Tibial nerve (tissue), 4 donors: ENCODE results near the gene TIMM13. TPM values are rescaled to one million over a fixed set of nuclear protein-coding genes. Genes with fewer than 3 reads are reported as not detected.

Experiments used
- DNase-seq, 2 donors: peaks; one replicate each; pipeline ENCODE4 v3.0.0-alpha.2; 2019; ENCODE audit warnings: low spot score in 2 of 2
- H3K27ac ChIP-seq, 4 donors: fragments of 200-600 bp; sonication (generic) in 3 of 4; one replicate each; pipeline ENCODE4 v1.5.1; 2017 to 2019; ENCODE audit warnings: mild to moderate bottlenecking in 1 of 4
- H3K27me3 ChIP-seq, 2 donors: fragments of 200-600 bp; sonication (generic) in 1 of 2; one replicate each; pipeline versions ENCODE4 v1.5.1 to v1.6.0; 2017 to 2019
- H3K36me3 ChIP-seq, 3 donors: fragments of 200-600 bp; sonication (generic); one replicate each; pipeline ENCODE4 v1.5.1; 2018 to 2019
- H3K4me1 ChIP-seq, 4 donors: fragments of 200-600 bp; sonication (generic) in 3 of 4; one replicate each; pipeline ENCODE4 v1.5.1; 2017 to 2019
- H3K4me3 ChIP-seq, 4 donors: fragments of 200-600 bp; sonication (generic) in 3 of 4; one replicate each; pipeline ENCODE4 v1.5.1; 2017 to 2019; ENCODE audit warnings: mild to moderate bottlenecking in 1 of 4, moderate library complexity in 1 of 4
- H3K9me3 ChIP-seq, 4 donors: fragments of 200-600 bp; sonication (generic) in 3 of 4; one replicate each; pipeline ENCODE4 v1.5.1; 2017 to 2019
- CTCF ChIP-seq, 5 experiments: fragments of 200-600 bp in 3 of 5; fragments of 450-650 bp in 2 of 5; sonication (generic) in 3 of 5; IDR thresholded peaks; one replicate each; pipeline ENCODE4 v1.5.1; 2016 to 2019; ENCODE audit warnings: antibody characterized with exemption in 5 of 5, mild to moderate bottlenecking in 3 of 5, moderate library complexity in 2 of 5
- EP300 ChIP-seq, 2 donors: sonication (generic); formaldehyde crosslinking; IDR thresholded peaks; one replicate each; pipeline ENCODE4 v1.6.1; 2017; ENCODE audit warnings: antibody characterized with exemption in 2 of 2, mild to moderate bottlenecking in 1 of 2
- POLR2A ChIP-seq, 2 donors: fragments of 450-650 bp; IDR thresholded peaks; one replicate each; pipeline ENCODE4 v1.6.1; 2017; ENCODE audit warnings: antibody characterized with exemption in 2 of 2, mild to moderate bottlenecking in 2 of 2, moderate library complexity in 2 of 2
- WGBS, 2 donors: methylation state at CpG; one replicate each; pipeline ENCODE4 v1.1.5; 2018; 5-methylcytosine and 5-hydroxymethylcytosine counted together
- total RNA-seq, 4 donors: library from RNA; depleted of rRNA; stranded (reverse); fragments of >200 nt; gene quantifications; one replicate each; pipeline ENCODE4 v1.1.0, GENCODE V29; 2016

The TIMM13 gene
- total RNA-seq, 4 donors from 2014 or later: 28.8 to 48.9 (median 32.3) TPM

DNA sequence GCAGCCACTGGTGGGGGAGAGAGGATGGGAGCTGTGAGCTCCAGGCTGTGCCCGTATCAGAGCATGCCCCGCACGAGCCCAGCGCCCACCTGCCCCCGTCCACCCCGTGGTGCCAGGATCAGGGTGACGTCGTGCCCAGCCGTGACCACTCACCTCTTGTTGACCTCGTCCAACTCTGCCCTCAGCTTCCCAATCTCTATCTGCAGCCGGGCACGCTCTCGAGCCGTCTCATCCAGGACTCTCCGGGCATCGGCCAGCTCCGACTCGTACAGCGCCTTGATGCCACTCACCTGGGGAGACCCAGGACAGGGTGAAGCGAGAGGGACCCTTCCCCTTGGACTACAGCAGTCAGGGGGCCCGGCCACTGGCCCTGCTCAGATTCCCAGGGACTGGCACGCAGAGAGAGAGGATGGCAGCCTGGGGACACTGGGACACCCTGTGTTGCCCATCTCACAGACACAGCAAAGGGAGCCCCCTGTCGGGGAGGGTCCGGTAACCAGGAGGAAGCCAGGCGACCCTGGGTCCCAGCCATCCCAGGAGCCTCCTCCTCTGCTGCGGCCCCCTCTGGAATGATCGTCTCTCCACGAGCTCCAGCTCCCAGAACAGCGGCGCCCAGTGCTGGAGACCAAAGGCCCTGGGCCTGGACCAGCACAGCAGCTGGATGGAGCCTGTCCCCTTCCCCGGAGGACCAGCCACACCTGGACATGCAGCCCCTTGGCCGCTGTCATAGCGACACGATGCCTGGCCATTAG, 17.0 kb upstream of the TIMM13 start:
- no peaks in the 10 kb centered on the region for H3K4me1 ChIP-seq
- WGBS, 2 donors: 90 to 94% methylated on average over 24 to 25 of the region's 34 CpGs
- H3K9me3 ChIP-seq: no peaks in the 10 kb centered on the region
- H3K4me3 ChIP-seq: no peak overlapping the region
- H3K27me3 ChIP-seq: no peaks in the 10 kb centered on the region
- no peak for TF ChIP-seq EP300 (IDR thresholded peaks at IDR 0.05)
- TF ChIP-seq POLR2A (IDR thresholded peaks at IDR 0.05): no peak
- no peak for TF ChIP-seq CTCF (IDR thresholded peaks at IDR 0.05)
- H3K27ac ChIP-seq: no peak overlapping the region
- no peak for DNase-seq
- H3K36me3 ChIP-seq: peaks cover 0 to 60% (median 0%) of the 10 kb centered on the region in 3 donors

DNA sequence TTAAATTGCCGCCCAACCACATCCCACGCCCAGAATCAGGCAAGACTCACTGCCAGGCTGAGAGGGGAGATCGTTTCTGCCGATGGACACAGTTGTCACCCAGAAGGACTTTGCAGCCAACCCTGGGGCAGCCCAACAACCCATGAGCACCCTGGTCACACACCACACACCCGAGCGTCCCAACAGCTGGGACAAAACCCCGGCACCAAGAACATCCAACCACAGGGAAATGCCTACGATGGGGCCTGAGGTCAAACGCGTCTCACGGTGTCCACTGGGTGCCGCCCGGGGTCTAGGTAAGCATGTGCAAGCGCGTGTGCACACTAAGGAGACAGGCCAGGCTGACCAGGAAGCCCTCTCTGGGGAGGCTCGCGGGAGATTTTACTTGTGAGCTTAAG, 16.4 kb upstream of the TIMM13 start:
- TF ChIP-seq EP300 (IDR thresholded peaks at IDR 0.05): no peak
- TF ChIP-seq POLR2A (IDR thresholded peaks at IDR 0.05): no peak
- TF ChIP-seq CTCF (IDR thresholded peaks at IDR 0.05): no peak
- WGBS, 2 donors: 84 to 85% methylated on average over 17 of the region's 17 CpGs
- DNase-seq: no peak
- peaks cover 0 to 56% (median 0%) of the 10 kb centered on the region in 3 donors for H3K36me3 ChIP-seq
- H3K27me3 ChIP-seq: no peaks in the 10 kb centered on the region
- H3K27ac ChIP-seq: no peak overlapping the region
- H3K4me1 ChIP-seq: no peaks in the 10 kb centered on the region
- H3K4me3 ChIP-seq: no peak overlapping the region
- no peaks in the 10 kb centered on the region for H3K9me3 ChIP-seq

GRCh38 chr19:2443116-2443784, 15.9 kb upstream of the TIMM13 start:
- whole genome bisulfite sequencing, 2 donors: 87 to 94% methylated on average over 16 to 17 of the region's 22 CpGs
- Histone ChIP-seq H3K27me3 (no peaks in the 10 kb centered on the region), H3K4me3 (no peak overlapping the region), H3K36me3 (peaks cover 0 to 61% (median 0%) of the 10 kb centered on the region in 3 donors), H3K27ac (no peak overlapping the region), H3K9me3 (no peaks in the 10 kb centered on the region), H3K4me1 (no peaks in the 10 kb centered on the region)
- no peak for TF ChIP-seq EP300 (IDR thresholded peaks at IDR 0.05)
- no peak for TF ChIP-seq CTCF (IDR thresholded peaks at IDR 0.05)
- TF ChIP-seq POLR2A (IDR thresholded peaks at IDR 0.05): no peak
- DNase-seq: no peak

DNA sequence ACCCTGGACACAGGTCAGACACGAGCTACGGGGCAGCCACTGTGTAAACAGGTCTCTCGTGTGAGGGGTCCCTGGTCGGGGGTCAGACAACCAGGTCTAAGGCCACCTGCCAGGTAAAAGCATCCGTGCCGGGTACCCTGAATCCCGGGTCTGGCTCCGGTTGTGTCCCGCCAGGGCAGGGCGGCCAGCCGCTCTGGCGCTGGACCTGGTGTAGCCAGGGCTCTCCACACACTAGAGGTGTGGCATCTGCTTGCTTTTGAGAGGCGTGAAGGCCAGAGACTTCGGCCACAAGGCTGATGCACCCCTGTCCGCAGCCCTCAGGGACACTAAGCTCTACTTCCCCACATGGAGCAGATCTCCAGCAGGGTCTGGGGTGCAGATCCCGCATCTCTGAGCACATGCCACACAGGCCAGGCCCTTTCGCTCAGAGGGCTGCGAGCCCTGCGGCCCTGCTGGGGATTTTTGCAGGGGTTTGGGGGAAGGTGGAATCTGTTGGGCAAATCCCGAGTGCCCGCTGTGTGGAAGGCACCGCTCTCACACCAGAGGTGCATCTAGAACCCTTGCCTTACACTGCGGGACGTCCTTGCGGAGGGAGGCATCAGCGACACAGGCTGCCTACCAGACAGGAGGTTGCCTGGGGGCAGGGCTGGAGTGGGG, 13.8 kb upstream of the TIMM13 start:
- no peak for DNase-seq
- H3K4me1 ChIP-seq: no peaks in the 10 kb centered on the region
- peaks cover 0 to 72% (median 0%) of the 10 kb centered on the region in 3 donors for H3K36me3 ChIP-seq
- TF ChIP-seq EP300 (IDR thresholded peaks at IDR 0.05): no peak
- no peak for TF ChIP-seq POLR2A (IDR thresholded peaks at IDR 0.05)
- no peak for TF ChIP-seq CTCF (IDR thresholded peaks at IDR 0.05)
- no peaks in the 10 kb centered on the region for H3K27me3 ChIP-seq
- H3K4me3 ChIP-seq: no peak overlapping the region
- 89 to 97% methylated on average over 17 to 26 of the region's 26 CpGs for WGBS, 2 donors
- H3K27ac ChIP-seq: no peak overlapping the region
- H3K9me3 ChIP-seq: no peaks in the 10 kb centered on the region

GRCh38 chr19:2440515-2440914, 13.1 kb upstream of the TIMM13 start:
- Histone ChIP-seq H3K27me3 (no peaks in the 10 kb centered on the region), H3K4me3 (no peak overlapping the region), H3K4me1 (no peaks in the 10 kb centered on the region), H3K36me3 (peaks cover 0 to 79% (median 0%) of the 10 kb centered on the region in 3 donors), H3K9me3 (no peaks in the 10 kb centered on the region), H3K27ac (no peak overlapping the region)
- no peak for DNase-seq
- TF ChIP-seq CTCF (IDR thresholded peaks at IDR 0.05) (no peak), POLR2A (IDR thresholded peaks at IDR 0.05) (no peak), EP300 (IDR thresholded peaks at IDR 0.05) (no peak)
- 100% methylated on average over 1 of the region's 1 CpG for WGBS, 2 donors
